ENCODE measurements around the gene NPFFR1. TPM values are rescaled to one million over a fixed set of nuclear protein-coding genes. Genes with fewer than 3 reads are reported as not detected.
A peak's percentile ranks its signal among the peaks of the same experiment; 100 is the strongest.
"Not testable (repeated sequence)": the region's sequence is repeated elsewhere in the genome, so short reads cannot be mapped to it uniquely, and the experiment has no call there.

NPFFR1 gene
- total RNA-seq, 1 donor from 2014 or later = not detected

- Mint-ChIP-seq H3K36me3 (no peaks in the 10 kb centered on the region), H3K27me3 (ENCODE audit: insufficient read depth, low read depth) (peaks cover 6% of the 10 kb centered on the region), H3K4me3 (no peak overlapping the region), H3K4me1 (no peaks in the 10 kb centered on the region), H3K27ac (no peak overlapping the region), H3K9me3 (peaks cover 2% of the 10 kb centered on the region)
- Histone ChIP-seq H3K27me3 (no peaks in the 10 kb centered on the region), H3K4me3 (no peak overlapping the region), H3F3A (ENCODE audit: low read depth) (no peaks in the 10 kb centered on the region), H3K4me2 (no peak overlapping the region), H3K4me1 (no peaks in the 10 kb centered on the region), H3K9ac (no peak overlapping the region), H3K27ac (no peak overlapping the region), H4K20me1 (ENCODE audit: low read depth) (no peaks in the 10 kb centered on the region), H3K9me3 (ENCODE audit: low read depth) (no peaks in the 10 kb centered on the region), H3K79me2 (ENCODE audit: low read depth) (no peaks in the 10 kb centered on the region), H3K36me3 (no peaks in the 10 kb centered on the region), H2AFZ (replicated peaks) (no peak overlapping the region)
- no peak for DNase-seq (ENCODE audit: low spot score)
- TF ChIP-seq EZH2phosphoT487 (IDR thresholded peaks at IDR 0.05) (no peak), EZH2 (IDR thresholded peaks at IDR 0.05) (no peak)
- TF ChIP-seq, protein P1, sequence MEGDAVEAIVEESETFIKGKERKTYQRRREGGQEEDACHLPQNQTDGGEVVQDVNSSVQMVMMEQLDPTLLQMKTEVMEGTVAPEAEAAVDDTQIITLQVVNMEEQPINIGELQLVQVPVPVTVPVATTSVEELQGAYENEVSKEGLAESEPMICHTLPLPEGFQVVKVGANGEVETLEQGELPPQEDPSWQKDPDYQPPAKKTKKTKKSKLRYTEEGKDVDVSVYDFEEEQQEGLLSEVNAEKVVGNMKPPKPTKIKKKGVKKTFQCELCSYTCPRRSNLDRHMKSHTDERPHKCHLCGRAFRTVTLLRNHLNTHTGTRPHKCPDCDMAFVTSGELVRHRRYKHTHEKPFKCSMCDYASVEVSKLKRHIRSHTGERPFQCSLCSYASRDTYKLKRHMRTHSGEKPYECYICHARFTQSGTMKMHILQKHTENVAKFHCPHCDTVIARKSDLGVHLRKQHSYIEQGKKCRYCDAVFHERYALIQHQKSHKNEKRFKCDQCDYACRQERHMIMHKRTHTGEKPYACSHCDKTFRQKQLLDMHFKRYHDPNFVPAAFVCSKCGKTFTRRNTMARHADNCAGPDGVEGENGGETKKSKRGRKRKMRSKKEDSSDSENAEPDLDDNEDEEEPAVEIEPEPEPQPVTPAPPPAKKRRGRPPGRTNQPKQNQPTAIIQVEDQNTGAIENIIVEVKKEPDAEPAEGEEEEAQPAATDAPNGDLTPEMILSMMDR (IDR thresholded peaks at IDR 0.05) = no peak
These were observed 23.1 kb downstream of the NPFFR1 start for GRCh38 chr10:70260734-70261133.

DNA sequence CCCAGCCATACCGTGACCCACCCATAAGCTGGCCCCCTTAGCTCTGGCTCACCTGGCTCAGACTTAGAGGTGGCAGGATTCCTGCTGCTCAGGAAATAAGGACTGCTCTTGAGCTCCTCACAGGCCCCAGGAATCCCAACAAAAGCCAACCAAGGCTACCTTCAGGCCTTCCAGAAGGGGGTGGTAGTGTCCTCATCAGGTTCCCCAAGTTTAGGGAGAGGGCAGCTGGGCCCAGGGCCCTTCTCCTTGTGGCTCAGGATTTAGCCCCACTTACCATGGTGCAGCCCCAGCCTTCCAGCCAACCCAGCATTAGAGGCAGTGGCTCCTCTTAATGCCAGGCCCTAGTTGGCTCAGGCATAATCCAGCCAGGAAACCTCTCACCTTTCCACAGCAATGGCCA lies 23.5 kb downstream of the NPFFR1 start:
- TF ChIP-seq EZH2 (IDR thresholded peaks at IDR 0.05) (no peak), EZH2phosphoT487 (IDR thresholded peaks at IDR 0.05) (no peak)
- TF ChIP-seq, protein P1 (IDR thresholded peaks at IDR 0.05) = peak; percentile 9

GRCh38 chr10:70258216-70258615 lies 25.6 kb downstream of the NPFFR1 start:
- Histone ChIP-seq H3K4me1 (no peaks in the 10 kb centered on the region), H3K36me3 (no peaks in the 10 kb centered on the region), H3K9me3 (ENCODE audit: low read depth) (no peaks in the 10 kb centered on the region), H3K4me2 (no peak overlapping the region), H3K9ac (no peak overlapping the region), H3K27me3 (no peaks in the 10 kb centered on the region), H2AFZ (replicated peaks) (no peak overlapping the region), H3F3A (ENCODE audit: low read depth) (no peaks in the 10 kb centered on the region), H3K79me2 (ENCODE audit: low read depth) (no peaks in the 10 kb centered on the region), H3K27ac (no peak overlapping the region), H4K20me1 (ENCODE audit: low read depth) (no peaks in the 10 kb centered on the region), H3K4me3 (no peak overlapping the region)
- Mint-ChIP-seq H3K4me3 (no peak overlapping the region), H3K4me1 (peaks cover 5% of the 10 kb centered on the region), H3K27ac (no peak overlapping the region), H3K27me3 (ENCODE audit: insufficient read depth, low read depth) (peaks cover 2% of the 10 kb centered on the region), H3K36me3 (no peaks in the 10 kb centered on the region), H3K9me3 (peaks cover 2% of the 10 kb centered on the region)
- no peak for DNase-seq (ENCODE audit: low spot score)
- TF ChIP-seq EZH2 (IDR thresholded peaks at IDR 0.05) (no peak), EZH2phosphoT487 (IDR thresholded peaks at IDR 0.05) (no peak)
- TF ChIP-seq, protein P1 (IDR thresholded peaks at IDR 0.05) = no peak

More for the DNA sequence above, 23.5 kb downstream of the NPFFR1 start:
- H3K4me1 Mint-ChIP-seq = no peaks in the 10 kb centered on the region
- H3K27me3 Mint-ChIP-seq (ENCODE audit: insufficient read depth, low read depth) = peaks cover 7% of the 10 kb centered on the region
- H3K79me2 ChIP-seq (ENCODE audit: low read depth) = no peaks in the 10 kb centered on the region
- H4K20me1 ChIP-seq (ENCODE audit: low read depth) = no peaks in the 10 kb centered on the region
- no peaks in the 10 kb centered on the region for H3K36me3 Mint-ChIP-seq
- no peak for DNase-seq (ENCODE audit: low spot score)
- no peaks in the 10 kb centered on the region for H3K9me3 ChIP-seq (ENCODE audit: low read depth)
- no peak overlapping the region for H3K4me2 ChIP-seq
- no peak overlapping the region for H2AFZ ChIP-seq (replicated peaks)
- H3K4me3 ChIP-seq = no peak overlapping the region
- H3F3A ChIP-seq (ENCODE audit: low read depth) = no peaks in the 10 kb centered on the region
- H3K36me3 ChIP-seq = no peaks in the 10 kb centered on the region
- no peaks in the 10 kb centered on the region for H3K4me1 ChIP-seq
- peaks cover 2% of the 10 kb centered on the region for H3K9me3 Mint-ChIP-seq
- H3K27ac Mint-ChIP-seq = no peak overlapping the region
- no peak overlapping the region for H3K4me3 Mint-ChIP-seq
- H3K27ac ChIP-seq = no peak overlapping the region
- no peak overlapping the region for H3K9ac ChIP-seq
- no peaks in the 10 kb centered on the region for H3K27me3 ChIP-seq

- H3K79me2 ChIP-seq (ENCODE audit: low read depth); H3F3A ChIP-seq (ENCODE audit: low read depth); H3K9me3 ChIP-seq (ENCODE audit: low read depth); DNase-seq (ENCODE audit: low spot score); H2AFZ ChIP-seq (replicated peaks); H3K27me3 Mint-ChIP-seq (ENCODE audit: insufficient read depth, low read depth); H3K36me3 Mint-ChIP-seq; H4K20me1 ChIP-seq (ENCODE audit: low read depth); H3K9ac ChIP-seq; H3K4me2 ChIP-seq; H3K4me3 ChIP-seq; H3K9me3 Mint-ChIP-seq; H3K36me3 ChIP-seq; H3K27me3 ChIP-seq; H3K4me1 Mint-ChIP-seq; H3K27ac ChIP-seq; H3K4me1 ChIP-seq; H3K4me3 Mint-ChIP-seq; H3K27ac Mint-ChIP-seq: not testable (repeated sequence)
These were observed 26.0 kb downstream of the NPFFR1 start for GRCh38 chr10:70257816-70258215.

Data from neural progenitor cell (in vitro differentiated cells).